HPDE6-E6E7 (cell line): ENCODE measurements around the gene PLG.
"Not testable (repeated sequence)": the region's sequence is repeated elsewhere in the genome, so short reads cannot be mapped to it uniquely, and the experiment has no call there.

Source experiments
- DNase-seq: peaks from one replicate; pipeline ENCODE4 v3.0.0; 2011; ENCODE audit warnings: missing footprints; ENCODE audit errors: extremely low spot score

Gene PLG

DNA sequence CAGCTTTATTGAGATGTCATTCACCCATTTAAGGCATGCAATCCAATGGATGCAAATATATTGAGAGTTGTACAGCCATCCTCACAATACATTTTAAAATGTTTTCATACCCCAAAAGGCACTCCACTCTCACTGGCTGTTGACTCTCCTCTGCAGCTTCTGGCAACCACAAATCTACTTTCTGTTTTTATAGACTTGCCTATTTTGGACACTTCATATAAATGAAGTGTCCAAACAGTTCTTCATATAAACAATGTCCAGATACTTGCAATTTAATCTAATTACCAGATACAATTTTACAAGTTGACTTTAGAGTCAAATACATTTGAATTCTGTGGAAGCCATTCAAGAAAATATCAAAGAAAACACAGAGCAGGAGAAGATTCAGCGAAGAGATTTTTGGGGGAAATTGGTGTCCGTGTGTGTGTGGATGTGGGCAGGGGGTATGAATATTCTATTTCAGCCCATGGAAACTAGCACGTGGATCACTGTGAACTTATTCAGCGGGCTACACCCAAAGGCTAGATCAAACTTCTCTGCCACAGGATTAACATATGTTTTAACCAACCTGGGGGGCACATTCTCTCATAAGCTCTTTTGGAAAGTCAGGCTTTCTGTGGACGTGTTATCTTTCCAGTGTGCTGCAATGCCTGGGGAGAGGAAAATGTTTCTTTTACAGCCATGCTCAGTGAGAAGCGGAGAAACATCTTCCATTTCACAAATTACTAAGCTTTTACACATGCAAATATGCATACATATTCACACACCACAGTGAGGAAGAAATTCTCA is 73.9 kb downstream of the PLG start:
- DNase-seq: no peak

DNA sequence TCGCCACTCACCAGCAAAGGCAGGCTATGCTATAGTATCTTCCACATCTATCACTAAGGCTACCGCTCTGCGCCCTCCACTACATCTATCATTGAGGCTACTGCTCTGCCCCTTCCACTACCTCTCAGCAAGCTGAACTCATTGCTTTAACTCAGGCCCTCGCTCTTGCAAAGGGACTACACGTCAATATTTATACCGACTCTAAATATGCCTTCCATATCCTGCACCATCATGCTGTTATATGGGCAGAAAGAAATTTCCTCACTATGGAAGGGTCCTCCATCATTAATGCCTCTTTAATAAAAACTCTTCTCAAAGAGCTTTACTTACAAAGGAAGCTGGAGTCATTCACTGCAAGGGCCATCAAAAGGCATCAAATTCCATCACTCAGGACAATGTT is 77.1 kb downstream of the PLG start:
- not testable (repeated sequence) for DNase-seq

DNA sequence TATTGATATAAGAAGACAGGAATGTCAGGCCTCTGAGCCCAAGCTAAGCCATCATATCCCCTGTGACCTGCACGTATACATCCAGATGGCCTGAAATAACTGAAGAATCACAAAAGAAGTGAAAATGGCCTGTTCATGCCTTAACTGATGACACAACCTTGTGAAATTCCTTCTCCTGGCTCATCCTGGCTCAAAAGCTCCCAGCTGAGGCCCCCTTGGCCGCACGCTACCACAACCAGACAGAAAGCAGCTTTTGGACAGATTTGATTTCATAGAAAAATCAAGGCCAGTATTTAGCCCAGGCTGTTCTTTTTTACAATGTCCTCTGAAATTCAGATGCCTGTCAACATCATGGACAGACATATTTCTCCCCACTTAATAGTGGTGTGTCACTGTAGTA is 78.6 kb downstream of the PLG start:
- not testable (repeated sequence) for DNase-seq

DNA sequence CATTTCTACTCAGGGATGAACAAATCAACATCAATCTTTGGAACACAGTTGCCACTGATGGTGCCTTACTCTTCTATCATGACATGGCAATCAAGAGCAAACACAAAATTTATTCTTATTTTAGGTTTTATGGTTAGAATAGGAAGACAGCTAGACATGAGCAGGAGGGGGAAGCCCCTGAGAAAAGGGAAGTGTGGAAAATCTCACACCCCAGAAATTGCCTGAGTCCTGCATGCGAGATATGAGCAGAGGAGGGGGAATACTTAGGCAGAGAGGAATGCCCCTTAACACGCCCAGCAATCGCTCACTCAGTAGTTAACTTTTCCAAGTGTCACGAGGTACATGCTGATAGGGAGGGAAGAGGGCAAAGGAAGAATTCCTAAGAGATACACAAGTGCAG is 79.3 kb downstream of the PLG start:
- no peak for DNase-seq

DNA sequence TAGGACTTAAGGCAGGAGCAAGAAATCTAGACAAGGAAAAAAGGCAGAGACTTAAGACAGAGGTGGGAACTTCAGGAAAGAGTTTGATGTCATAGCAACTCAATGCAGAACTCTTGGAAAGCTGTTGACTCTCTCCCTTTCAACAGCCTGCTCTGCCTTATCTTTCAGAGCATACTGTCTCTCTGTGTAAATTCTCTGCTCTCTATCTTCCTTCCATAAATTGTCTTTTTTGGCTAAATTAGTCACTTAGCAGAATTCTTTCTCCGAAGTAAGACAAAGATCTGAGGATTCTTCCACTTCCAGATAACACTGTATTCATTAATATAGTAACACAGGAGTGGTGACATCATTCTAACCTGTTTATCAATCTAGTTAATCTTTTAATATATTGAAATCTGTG is 80.2 kb downstream of the PLG start:
- no peak for DNase-seq

DNA sequence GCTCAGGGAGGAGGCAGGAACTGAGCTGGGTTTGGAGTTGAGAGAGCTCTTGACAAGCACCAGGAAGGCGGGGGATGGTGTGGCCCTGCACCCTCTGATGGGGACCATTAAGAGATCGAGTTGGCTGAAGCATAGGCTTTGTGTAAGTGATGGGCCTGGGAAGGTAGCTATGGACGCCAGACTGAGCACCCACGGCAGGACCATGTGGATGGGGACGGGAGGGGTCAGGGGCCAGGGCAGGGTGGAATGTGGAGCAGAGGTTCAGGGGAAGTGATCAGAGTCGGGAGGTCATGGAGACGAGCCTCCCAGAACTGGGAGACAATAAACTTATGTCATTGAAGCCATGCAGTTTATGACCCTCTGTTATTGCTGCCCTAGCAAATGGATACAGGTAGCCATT is 81.7 kb downstream of the PLG start:
- DNase-seq: no peak

DNA sequence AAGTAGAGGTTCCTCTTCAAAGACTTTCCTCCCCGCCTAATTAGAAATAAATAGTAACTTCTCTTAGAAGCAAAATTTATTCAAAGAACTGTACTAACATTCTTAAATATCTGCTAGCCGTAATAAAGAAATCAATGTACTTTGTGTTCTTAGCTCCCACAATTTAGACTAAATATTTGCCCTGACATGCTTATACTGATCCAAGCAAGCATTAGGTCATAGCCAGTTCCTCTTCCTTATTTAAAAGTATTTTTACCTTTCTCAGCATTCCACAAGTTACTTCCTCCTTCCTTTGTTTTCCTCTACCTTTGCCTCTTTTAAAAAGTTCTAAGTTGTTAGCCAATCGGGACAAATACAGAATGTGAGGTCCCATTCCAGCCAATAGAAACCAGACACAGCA is 86.1 kb downstream of the PLG start:
- not testable (repeated sequence) for DNase-seq

DNA sequence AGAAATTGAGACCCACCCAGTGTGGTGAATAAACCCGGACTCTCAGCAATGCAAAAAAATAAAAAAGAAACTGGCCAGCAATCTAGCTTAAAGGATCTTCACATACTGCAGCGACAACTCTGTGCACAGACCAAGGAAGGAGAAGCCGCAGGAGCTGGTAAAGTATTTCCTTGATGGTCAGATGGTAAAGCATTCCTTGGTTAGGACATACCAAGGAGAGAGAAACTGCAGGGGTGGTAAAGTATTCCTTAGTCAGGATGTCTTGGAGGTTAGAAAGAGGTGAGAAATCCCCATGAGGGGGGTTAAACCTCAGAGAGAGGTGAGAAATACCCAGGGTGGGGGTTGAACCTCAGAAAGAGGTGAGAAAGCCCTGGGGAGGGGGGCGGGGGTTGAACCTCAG is 86.8 kb downstream of the PLG start:
- DNase-seq: no peak

DNA sequence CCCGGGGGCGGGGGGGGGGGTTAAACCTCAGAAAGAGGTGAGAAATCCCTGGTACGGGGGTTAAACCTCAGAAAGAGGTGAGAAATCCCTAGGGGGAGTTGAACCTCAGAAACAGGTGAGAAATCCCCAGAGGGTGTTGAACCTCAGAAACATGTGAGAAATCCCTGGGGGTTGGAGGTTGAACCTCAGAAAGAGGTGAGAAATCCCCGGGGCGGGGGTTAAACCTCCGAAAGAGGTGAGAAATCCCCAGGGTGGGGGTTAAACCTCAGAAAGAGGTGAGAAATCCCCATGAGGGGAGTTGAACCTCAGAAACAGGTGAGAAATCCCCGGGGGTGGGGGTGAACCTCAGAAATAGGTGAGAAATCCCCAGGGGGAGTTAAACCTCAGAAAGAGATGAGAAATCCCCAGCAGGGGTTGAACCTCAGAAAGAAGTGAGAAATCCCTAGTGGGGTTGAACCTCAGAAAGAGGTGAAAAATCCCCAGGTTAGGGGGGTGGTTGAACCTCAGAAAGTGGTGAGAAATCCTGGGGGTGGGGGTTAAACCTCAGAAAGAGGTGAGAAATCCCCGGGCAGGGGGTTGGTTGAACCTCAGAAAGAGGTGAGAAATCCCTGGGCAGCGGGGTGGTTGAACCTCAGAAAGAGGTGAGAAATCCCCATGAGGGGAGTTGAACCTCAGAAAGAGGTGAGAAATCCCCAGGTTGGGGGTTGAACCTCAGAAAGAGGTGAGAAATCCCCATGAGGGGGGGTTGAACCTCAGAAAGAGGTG is 87.4 kb downstream of the PLG start:
- DNase-seq: no peak

DNA sequence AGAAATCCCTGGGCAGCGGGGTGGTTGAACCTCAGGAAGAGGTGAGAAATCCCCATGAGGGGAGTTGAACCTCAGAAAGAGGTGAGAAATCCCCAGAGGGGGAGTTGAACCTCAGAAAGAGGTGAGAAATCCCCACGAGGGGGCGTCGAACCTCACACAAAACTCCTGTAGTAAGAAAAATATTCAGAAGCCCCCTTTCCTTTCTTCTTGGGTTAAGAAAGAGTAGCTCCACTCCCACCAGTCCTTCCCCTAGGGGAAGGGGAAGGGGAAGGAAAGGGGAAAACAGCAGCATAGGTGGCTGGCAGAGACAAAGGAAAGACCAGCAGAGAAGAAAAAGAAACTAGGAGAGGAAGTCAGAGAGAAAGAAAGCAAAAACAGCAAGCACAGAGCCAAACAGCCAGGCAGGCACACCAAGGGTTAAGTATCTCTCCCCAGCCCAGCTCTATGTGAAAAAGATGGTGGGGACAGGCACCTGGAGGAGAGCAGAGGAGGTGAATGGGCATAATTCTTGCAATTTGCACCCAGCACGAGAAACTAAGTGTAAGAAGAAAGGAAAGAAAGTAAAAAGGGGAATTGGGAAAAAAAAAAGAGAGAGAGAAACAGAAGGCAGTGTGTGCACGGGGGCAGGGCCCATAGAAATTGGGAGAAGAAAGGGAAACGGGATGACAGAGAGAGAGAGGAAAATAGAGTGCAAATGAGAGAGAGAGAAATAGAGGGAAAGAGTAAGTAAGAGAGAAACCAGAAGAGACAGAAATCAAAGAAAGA is 88.2 kb downstream of the PLG start:
- no peak for DNase-seq

DNA sequence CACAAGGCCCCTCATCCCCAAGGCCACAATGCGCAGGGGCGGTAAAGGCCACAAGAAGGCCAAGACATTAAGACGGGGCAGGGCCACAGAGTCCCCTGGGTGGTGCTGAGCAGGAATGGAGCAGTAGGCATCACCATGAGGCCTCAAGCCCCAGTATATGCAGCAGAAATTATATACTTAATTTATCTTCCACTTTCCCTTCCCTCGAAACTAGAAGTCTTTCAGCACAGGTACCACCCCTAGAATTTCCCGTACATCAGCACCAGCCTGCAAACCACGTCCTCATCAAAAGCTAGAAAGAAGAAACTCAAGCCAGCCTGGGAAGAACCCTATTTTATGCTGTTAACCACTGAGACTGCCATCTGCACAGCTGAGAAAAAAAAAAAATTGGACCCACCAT is 89.4 kb downstream of the PLG start:
- no peak for DNase-seq

DNA sequence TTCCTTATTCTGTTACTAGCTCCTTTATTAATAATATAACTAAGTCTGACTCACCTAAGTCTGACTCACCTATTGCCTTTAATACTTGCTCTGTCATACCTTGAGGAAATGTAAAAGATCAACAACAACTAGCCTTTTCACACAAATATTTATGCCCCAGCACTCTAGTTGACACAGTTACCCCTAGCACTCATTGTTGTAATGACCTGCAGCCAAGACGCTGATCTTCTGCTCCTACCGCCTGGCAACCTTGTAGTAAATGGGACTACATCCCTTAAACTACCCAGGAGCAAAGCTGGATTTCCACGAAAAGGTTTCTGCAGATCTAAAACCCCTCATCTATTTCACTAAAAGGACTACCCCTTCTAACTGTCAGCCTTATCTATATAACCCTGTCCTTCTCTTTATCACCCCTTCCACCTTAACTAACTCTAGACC is 90.0 kb downstream of the PLG start:
- peak; percentile 43 for DNase-seq

DNA sequence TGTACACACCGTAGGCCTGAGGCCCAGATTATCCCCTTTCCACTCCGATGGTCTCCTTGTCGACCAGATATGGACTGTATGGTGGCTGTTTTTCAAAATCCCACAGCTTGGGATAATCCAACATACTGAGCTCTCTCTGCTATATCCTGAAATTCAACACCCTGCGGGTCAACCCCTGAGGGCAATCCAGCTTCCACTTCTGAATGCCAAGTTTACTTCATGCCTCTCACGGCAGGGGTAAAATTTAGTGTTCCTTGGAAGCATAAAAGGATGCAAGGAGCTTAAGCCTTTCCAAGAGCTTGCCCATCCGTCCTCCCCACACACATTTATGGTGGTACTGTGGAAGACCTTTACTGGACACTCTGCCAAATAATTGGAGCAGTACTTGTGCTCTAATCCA is 90.7 kb downstream of the PLG start:
- no peak for DNase-seq

DNA sequence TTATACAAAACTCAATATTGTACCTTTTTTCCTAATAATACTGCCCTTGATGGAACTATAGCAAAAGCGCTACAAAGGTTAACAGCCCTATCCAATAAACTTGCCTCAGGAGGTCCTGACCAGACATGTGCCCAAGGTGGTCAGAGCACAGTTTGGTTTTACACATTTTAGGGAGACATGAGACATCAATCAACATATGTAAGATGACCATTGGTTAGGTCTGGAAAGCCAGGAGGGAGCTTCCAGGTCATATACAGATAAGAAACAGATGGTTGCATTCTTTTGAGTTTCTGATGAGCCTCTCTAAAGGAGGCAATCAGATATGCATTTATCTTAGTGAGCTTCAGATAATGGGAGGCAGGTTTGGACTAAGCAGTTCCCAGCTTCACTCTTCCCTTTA is 91.6 kb downstream of the PLG start:
- DNase-seq: no peak

DNA sequence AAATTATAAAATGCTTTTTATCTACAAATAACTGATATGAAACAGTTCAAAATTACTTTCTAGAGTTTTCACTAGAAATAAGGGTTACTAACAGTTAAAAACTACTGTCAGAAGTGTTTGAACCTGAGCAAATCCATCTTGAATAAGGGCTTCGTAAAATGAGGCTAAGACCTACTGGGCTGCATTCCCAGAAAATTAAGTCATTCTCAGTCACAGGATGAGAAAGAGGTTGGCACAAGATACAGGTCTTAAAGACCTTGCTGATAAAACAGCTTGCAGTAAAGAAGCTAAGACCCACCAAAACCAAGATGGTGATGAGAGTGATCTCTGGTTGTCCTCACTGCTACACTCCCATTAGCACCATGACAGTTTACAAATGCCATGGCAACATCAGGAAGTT is 93.7 kb downstream of the PLG start:
- no peak for DNase-seq

DNA sequence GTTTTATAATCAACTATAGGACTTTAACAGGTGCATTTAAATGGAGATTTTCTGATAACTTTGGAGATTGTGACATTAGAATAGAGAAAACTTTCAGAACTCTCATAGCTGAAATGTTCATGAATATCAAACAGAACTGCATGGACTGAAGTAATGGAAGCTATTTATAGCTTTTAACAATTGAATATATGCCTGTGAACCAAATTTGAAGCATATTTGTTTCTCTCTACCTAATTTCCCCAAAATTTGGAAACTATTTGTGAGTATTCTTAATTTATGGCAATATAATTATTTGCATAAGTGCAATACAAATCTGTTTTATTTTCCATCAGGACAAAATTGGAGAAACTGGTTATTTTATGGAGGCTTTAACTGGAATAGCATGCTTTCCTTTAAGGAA is 96.6 kb downstream of the PLG start:
- no peak for DNase-seq

DNA sequence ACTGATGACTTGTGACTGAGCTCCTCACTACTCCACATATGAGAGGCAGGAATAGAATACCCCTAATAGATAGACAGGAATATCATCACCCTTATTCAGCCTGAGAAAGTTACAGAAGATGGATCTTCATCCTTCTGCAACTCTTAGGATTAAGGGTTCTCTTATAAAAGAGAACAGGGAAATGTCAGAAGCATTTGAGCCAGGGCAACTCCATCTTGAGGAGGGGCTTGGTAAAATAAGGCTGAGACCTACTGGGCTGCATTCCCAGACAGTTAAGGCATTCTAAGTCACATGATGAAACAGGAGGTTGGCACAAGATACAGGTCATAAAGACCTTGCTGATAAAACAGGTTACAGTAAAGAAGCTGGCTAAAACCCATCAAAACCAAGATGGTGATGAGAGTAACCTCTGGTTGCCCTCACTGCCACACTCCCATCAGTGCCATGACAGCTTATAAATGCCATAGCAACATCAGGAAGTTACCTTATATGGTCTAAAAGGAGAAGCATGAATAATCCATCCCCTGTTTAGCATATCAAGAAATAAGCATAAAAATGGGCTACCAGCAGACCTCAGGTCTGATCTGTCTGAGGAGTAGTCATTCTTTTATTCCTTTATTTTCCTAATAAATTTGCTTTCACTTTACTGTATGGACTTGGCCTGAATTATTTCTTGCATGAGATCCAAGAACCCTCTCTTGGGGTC is 97.9 kb downstream of the PLG start:
- no peak for DNase-seq

DNA sequence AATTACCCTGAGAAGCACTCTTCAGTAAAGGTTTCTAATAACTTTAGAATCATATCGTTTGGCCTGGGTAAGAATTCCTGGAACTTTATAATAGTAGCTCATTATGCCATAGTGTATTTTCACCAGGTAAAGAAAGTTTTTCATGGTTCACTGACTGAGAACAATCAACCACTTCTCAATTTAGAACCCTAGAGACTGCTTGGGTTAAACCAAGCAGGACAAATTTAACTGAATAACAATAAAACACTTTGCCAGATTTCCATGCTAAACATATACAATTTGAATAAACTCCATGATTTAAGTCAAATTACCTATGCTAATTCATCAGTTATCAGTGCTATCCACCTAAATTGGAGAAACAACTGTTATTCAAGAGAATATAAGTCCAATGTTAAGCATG is 99.4 kb downstream of the PLG start:
- DNase-seq: no peak

DNA sequence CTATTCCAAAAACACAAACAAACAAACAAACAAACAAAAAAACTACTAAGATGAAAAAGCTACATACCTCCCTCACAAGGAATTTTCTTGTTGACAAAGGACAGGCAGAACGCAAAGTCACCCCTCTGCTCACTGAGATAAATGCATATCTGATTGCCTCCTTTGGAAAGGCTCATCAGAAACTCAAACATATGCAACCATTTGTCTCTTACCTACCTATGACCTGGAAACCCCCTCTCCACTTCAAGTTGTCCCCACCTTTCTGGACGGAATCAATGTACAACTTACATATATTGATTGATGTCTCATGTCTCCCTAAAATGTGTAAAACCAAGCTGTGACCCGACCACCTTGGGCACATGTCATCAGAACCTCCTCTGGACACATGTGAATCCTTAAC is 100.0 kb downstream of the PLG start:
- DNase-seq: not testable (repeated sequence)
